ENCODE data around the gene MYL6B.
"Not testable (repeated sequence)": the region's sequence is repeated elsewhere in the genome, so short reads cannot be mapped to it uniquely, and the experiment has no call there.

Gene MYL6B

GRCh38 chr12:56151672-56152131 lies 685 bp upstream of the MYL6B start:
- no peak for DNase-seq (ENCODE audit: insufficient read length, low spot score)

GRCh38 chr12:56152756-56153677 lies 630 bp downstream of the MYL6B start:
- no peak for FAIRE-seq

More at GRCh38 chr12:56151672-56152131, 685 bp upstream of the MYL6B start:
- FAIRE-seq: no peak

GRCh38 chr12:56153678-56154065 lies 1.3 kb downstream of the MYL6B start:
- DNase-seq (ENCODE audit: insufficient read length, low spot score): no peak
- no peak for FAIRE-seq

More at GRCh38 chr12:56152756-56153677, 630 bp downstream of the MYL6B start:
- no peak for DNase-seq (ENCODE audit: insufficient read length, low spot score)

- FAIRE-seq: no peak
- no peak for DNase-seq (ENCODE audit: insufficient read length, low spot score)
These were observed 1.9 kb downstream of the MYL6B start for GRCh38 chr12:56154246-56154771.

- DNase-seq (ENCODE audit: insufficient read length, low spot score) (no peak), FAIRE-seq (no peak)
These were observed 2.4 kb downstream of the MYL6B start for GRCh38 chr12:56154818-56155217.

- no peak for DNase-seq (ENCODE audit: insufficient read length, low spot score)
- no peak for FAIRE-seq
These were observed 3.0 kb downstream of the MYL6B start for GRCh38 chr12:56155256-56155845.

- not testable (repeated sequence) for FAIRE-seq; DNase-seq (ENCODE audit: insufficient read length, low spot score)
These were observed 4.2 kb downstream of the MYL6B start for GRCh38 chr12:56156464-56157200.

GRCh38 chr12:56157201-56158028 lies 5.0 kb downstream of the MYL6B start:
- DNase-seq (ENCODE audit: insufficient read length, low spot score): peak; percentile 74
- no peak for FAIRE-seq

GRCh38 chr12:56158029-56158925 lies 5.9 kb downstream of the MYL6B start, which contains the start of gene MYL6:
TSS of gene MYL6 (plus strand) at chr12:56158359. CDS start at chr12:56158402, 43 bp downstream.
- peak; percentile 48 for FAIRE-seq
- DNase-seq (ENCODE audit: insufficient read length, low spot score): peak; percentile 95

GRCh38 chr12:56158926-56159461 lies 6.6 kb downstream of the MYL6B start:
- FAIRE-seq: no peak

GRCh38 chr12:56159482-56160192 lies 7.2 kb downstream of the MYL6B start:
- DNase-seq (ENCODE audit: insufficient read length, low spot score): no peak

More at GRCh38 chr12:56158926-56159461, 6.6 kb downstream of the MYL6B start:
- DNase-seq (ENCODE audit: insufficient read length, low spot score): peak; percentile 45

GRCh38 chr12:56160193-56160763 lies 7.9 kb downstream of the MYL6B start:
- no peak for DNase-seq (ENCODE audit: insufficient read length, low spot score)
- no peak for FAIRE-seq

More at GRCh38 chr12:56159482-56160192, 7.2 kb downstream of the MYL6B start:
- no peak for FAIRE-seq

- DNase-seq (ENCODE audit: insufficient read length, low spot score): no peak
These were observed 8.7 kb downstream of the MYL6B start for GRCh38 chr12:56160894-56161689.

GRCh38 chr12:56161690-56162351 lies 9.4 kb downstream of the MYL6B start:
- FAIRE-seq (no peak), DNase-seq (ENCODE audit: insufficient read length, low spot score) (no peak)

More at GRCh38 chr12:56160894-56161689, 8.7 kb downstream of the MYL6B start:
- no peak for FAIRE-seq

GRCh38 chr12:56162468-56163290 lies 10.3 kb downstream of the MYL6B start:
- FAIRE-seq: no peak

More at GRCh38 chr12:56162468-56163290, 10.3 kb downstream of the MYL6B start:
- no peak for DNase-seq (ENCODE audit: insufficient read length, low spot score)
